ENCODE data around the gene EEF1G. TPM values are rescaled to one million over a fixed set of nuclear protein-coding genes. Genes with fewer than 3 reads are reported as not detected.
A peak's percentile ranks its signal among the peaks of the same experiment; 100 is the strongest.

Gene EEF1G
- total and polyA plus RNA-seq, 2 of the 13 experiments (the other 11 are each of a cell fraction or from before 2014, with no cell fraction given), result 1,787 to 2,144 TPM

DNA sequence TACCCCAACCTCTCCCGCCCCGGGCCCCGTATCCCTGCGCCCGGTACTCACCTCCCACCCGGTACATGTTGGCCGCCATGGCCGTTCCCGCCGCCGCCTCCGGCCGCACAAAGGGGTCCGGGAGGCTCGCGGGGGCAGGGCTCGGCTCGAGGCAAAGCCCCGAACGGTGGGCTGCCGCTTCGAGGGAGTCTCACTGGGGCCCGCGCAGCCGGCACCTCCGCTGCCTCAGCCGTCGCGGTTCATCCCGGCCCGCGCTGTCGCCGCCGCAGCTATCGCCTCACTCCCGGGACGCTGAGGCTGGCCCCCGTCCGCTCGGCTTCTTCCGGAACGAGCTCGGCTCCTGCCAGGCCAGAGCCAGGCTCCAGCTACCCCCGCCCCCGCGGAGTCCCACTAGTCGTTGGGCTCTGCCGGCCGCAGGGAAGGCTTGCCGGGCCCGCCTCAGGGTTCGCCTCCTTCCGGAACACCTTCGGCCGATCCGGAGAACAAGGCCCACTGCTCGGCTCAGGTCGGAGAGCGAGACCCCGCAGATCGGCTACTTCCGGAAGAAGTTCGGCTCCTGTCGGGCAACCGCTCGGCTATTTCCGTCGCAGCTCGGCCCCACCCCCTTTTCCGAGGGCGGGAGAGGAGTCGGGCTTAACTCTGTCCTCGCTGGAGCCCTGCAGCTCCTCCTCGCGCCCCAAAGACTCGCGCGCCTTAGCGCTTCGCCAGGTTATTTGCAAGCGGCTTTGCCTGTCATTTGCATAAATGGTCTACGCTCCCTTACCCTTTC, 27.9 kb upstream of the EEF1G start, which contains the start of gene MTA2 (continued):
- TF ChIP-seq GPN1 (CRISPR knock-in tag; IDR thresholded peaks at IDR 0.05; ENCODE audit: borderline replicate concordance) (no peak), TCF7 (IDR thresholded peaks at IDR 0.05; ENCODE audit: low read depth) (no peak), ZFY (CRISPR knock-in tag; IDR thresholded peaks at IDR 0.05) (peak; percentile 85), JDP2 (CRISPR knock-in tag; IDR thresholded peaks at IDR 0.05; ENCODE audit: borderline replicate concordance) (no peak), BCL6 (CRISPR knock-in tag; IDR thresholded peaks at IDR 0.05) (no peak; the same call in 1 of the 2 replicates), ZNF563 (CRISPR knock-in tag; IDR thresholded peaks at IDR 0.05) (peak; percentile 90), JUN (CRISPR knock-in tag; IDR thresholded peaks at IDR 0.05) (no peak), ZNF547 (CRISPR knock-in tag; IDR thresholded peaks at IDR 0.05) (no peak), ZNF883 (CRISPR knock-in tag; IDR thresholded peaks at IDR 0.05; ENCODE audit: not compliant biosample characterization) (no peak), ZNF670 (CRISPR knock-in tag; IDR thresholded peaks at IDR 0.05; ENCODE audit: borderline replicate concordance) (no peak), ZMYM4 (CRISPR knock-in tag; IDR thresholded peaks at IDR 0.05) (peak; percentile 51; the same call in 1 of the 2 replicates), ZNF615 (CRISPR knock-in tag; IDR thresholded peaks at IDR 0.05; ENCODE audit: borderline replicate concordance) (0 out of 2 replicates have a peak, but pooled peaks have one; percentile 19), FOSL2 (CRISPR knock-in tag; IDR thresholded peaks at IDR 0.05) (no peak), ZSCAN31 (CRISPR knock-in tag; IDR thresholded peaks at IDR 0.05; ENCODE audit: low read depth) (no peak), ZNF567 (CRISPR knock-in tag; IDR thresholded peaks at IDR 0.05; ENCODE audit: borderline replicate concordance) (no peak)
- TF ChIP-seq, protein P1, sequence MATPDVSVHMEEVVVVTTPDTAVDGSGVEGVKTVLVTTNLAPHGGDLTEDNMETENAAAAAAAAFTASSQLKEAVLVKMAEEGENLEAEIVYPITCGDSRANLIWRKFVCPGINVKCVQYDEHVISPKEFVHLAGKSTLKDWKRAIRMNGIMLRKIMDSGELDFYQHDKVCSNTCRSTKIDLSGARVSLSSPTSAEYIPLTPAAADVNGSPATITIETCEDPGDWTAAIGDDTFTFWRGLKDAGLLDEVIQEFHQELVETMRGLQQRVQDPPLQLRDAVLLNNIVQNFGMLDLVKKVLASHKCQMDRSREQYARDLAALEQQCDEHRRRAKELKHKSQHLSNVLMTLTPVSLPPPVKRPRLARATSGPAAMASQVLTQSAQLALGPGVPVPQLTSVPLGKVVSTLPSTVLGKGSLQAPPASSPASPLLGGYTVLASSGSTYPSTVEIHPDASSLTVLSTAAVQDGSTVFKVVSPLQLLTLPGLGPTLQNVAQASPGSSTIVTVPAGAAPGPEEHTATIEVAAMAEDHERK (CRISPR knock-in tag; IDR thresholded peaks at IDR 0.05; ENCODE audit: low read depth), result no peak
- TF ChIP-seq, protein P2, sequence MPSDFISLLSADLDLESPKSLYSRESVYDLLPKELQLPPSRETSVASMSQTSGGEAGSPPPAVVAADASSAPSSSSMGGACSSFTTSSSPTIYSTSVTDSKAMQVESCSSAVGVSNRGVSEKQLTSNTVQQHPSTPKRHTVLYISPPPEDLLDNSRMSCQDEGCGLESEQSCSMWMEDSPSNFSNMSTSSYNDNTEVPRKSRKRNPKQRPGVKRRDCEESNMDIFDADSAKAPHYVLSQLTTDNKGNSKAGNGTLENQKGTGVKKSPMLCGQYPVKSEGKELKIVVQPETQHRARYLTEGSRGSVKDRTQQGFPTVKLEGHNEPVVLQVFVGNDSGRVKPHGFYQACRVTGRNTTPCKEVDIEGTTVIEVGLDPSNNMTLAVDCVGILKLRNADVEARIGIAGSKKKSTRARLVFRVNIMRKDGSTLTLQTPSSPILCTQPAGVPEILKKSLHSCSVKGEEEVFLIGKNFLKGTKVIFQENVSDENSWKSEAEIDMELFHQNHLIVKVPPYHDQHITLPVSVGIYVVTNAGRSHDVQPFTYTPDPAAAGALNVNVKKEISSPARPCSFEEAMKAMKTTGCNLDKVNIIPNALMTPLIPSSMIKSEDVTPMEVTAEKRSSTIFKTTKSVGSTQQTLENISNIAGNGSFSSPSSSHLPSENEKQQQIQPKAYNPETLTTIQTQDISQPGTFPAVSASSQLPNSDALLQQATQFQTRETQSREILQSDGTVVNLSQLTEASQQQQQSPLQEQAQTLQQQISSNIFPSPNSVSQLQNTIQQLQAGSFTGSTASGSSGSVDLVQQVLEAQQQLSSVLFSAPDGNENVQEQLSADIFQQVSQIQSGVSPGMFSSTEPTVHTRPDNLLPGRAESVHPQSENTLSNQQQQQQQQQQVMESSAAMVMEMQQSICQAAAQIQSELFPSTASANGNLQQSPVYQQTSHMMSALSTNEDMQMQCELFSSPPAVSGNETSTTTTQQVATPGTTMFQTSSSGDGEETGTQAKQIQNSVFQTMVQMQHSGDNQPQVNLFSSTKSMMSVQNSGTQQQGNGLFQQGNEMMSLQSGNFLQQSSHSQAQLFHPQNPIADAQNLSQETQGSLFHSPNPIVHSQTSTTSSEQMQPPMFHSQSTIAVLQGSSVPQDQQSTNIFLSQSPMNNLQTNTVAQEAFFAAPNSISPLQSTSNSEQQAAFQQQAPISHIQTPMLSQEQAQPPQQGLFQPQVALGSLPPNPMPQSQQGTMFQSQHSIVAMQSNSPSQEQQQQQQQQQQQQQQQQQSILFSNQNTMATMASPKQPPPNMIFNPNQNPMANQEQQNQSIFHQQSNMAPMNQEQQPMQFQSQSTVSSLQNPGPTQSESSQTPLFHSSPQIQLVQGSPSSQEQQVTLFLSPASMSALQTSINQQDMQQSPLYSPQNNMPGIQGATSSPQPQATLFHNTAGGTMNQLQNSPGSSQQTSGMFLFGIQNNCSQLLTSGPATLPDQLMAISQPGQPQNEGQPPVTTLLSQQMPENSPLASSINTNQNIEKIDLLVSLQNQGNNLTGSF (CRISPR knock-in tag; IDR thresholded peaks at IDR 0.05), result no peak; the same call in 1 of the 2 replicates
- TF ChIP-seq, protein P3, sequence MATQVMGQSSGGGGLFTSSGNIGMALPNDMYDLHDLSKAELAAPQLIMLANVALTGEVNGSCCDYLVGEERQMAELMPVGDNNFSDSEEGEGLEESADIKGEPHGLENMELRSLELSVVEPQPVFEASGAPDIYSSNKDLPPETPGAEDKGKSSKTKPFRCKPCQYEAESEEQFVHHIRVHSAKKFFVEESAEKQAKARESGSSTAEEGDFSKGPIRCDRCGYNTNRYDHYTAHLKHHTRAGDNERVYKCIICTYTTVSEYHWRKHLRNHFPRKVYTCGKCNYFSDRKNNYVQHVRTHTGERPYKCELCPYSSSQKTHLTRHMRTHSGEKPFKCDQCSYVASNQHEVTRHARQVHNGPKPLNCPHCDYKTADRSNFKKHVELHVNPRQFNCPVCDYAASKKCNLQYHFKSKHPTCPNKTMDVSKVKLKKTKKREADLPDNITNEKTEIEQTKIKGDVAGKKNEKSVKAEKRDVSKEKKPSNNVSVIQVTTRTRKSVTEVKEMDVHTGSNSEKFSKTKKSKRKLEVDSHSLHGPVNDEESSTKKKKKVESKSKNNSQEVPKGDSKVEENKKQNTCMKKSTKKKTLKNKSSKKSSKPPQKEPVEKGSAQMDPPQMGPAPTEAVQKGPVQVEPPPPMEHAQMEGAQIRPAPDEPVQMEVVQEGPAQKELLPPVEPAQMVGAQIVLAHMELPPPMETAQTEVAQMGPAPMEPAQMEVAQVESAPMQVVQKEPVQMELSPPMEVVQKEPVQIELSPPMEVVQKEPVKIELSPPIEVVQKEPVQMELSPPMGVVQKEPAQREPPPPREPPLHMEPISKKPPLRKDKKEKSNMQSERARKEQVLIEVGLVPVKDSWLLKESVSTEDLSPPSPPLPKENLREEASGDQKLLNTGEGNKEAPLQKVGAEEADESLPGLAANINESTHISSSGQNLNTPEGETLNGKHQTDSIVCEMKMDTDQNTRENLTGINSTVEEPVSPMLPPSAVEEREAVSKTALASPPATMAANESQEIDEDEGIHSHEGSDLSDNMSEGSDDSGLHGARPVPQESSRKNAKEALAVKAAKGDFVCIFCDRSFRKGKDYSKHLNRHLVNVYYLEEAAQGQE (IDR thresholded peaks at IDR 0.05; ENCODE audit: borderline replicate concordance in 1 of 2, low read depth in 1 of 2, low read length in 2 of 2), result no peak
- TF ChIP-seq, protein P4, sequence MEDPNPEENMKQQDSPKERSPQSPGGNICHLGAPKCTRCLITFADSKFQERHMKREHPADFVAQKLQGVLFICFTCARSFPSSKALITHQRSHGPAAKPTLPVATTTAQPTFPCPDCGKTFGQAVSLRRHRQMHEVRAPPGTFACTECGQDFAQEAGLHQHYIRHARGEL (CRISPR knock-in tag; IDR thresholded peaks at IDR 0.05), result no peak

All from HepG2 (cell line).